Endothelial cell of umbilical vein (primary cell): ENCODE results near the gene SRCIN1. TPM values are rescaled to one million over a fixed set of nuclear protein-coding genes. Genes with fewer than 3 reads are reported as not detected.

Source experiments
- BruUV-seq: library from RNA; stranded (reverse); fragments of 400-500 nt; replicated peaks from 2 replicates; lab custom pipeline; 2021; lab: Mats Ljungman, UMichigan
- CTCF ChIA-PET: fragments of 300-600, 350-600 bp; sonication (Branson Sonifier 250); formaldehyde crosslinking; loops from one replicate; lab custom pipeline; 2021; ENCODE audit warnings: antibody characterized with exemption, inconsistent platforms; lab: Charles Lee
- POLR2A ChIA-PET: fragments of 300-600, 350-600 bp; sonication (Branson Sonifier 250); formaldehyde crosslinking; loops from one replicate; lab custom pipeline; 2021; ENCODE audit warnings: antibody characterized with exemption, inconsistent platforms; lab: Charles Lee
- DNase-seq: peaks from one replicate; pipeline ENCODE4 v3.0.0-alpha.2; 2011; ENCODE audit warnings: low read depth, low spot score
- FAIRE-seq: peaks from 2 replicates; lab custom pipeline; 2011; peaks lifted over from hg19 to GRCh38; lab: Jason Lieb, UNC
- H2AFZ ChIP-seq: 2 replicates; pipeline ENCODE4 v1.6.0; 2012; ENCODE audit warnings: low read depth, low read length, control low read depth, inconsistent platforms
- H3K27ac ChIP-seq: 2 replicates; pipeline ENCODE4 v1.5.1; 2011; ENCODE audit warnings: low read depth, mild to moderate bottlenecking, control low read depth, low read length, moderate library complexity; ENCODE audit not compliant: insufficient read depth
- H3K27me3 ChIP-seq, 2 experiments: 2 replicates each; pipeline versions ENCODE4 v1.6.0 to v1.6.1; 2011; ENCODE audit warnings: low read length in 2 of 2, mixed read lengths in 1 of 2; ENCODE audit not compliant: control insufficient read depth in 2 of 2, insufficient read depth in 2 of 2
- H3K36me3 ChIP-seq, 2 experiments: 2 replicates in 1 of 2; 3 replicates in 1 of 2; pipeline ENCODE4 v1.5.1; 2011; ENCODE audit warnings: low read length in 2 of 2, mild to moderate bottlenecking in 1 of 2, moderate library complexity in 1 of 2; ENCODE audit not compliant: control insufficient read depth in 2 of 2, insufficient read depth in 2 of 2; ENCODE audit errors: extremely low read depth in 1 of 2
- H3K4me1 ChIP-seq: 3 replicates; pipeline ENCODE4 v1.5.1; 2011; ENCODE audit warnings: mild to moderate bottlenecking, low read length; ENCODE audit not compliant: control insufficient read depth, insufficient read depth; ENCODE audit errors: extremely low read depth
- H3K4me2 ChIP-seq: 2 replicates; pipeline ENCODE4 v1.6.1; 2011; ENCODE audit warnings: low read length, control low read depth, mixed read lengths; ENCODE audit not compliant: insufficient read depth
- H3K4me3 ChIP-seq, 3 experiments: fragments of 200-600 bp in 1 of 3; sonication (generic), shearing (Covaris generic) in 1 of 3; replicated peaks in 1 of 3; 2 replicates each; pipeline ENCODE4 v1.5.1; 2011 to 2016; ENCODE audit warnings: control low read depth in 3 of 3, low read length in 3 of 3, mild to moderate bottlenecking in 2 of 3, inconsistent platforms in 1 of 3, low read depth in 1 of 3, moderate library complexity in 1 of 3; ENCODE audit not compliant: insufficient read depth in 1 of 3
- H3K79me2 ChIP-seq: 2 replicates; pipeline ENCODE4 v1.6.0; 2012; ENCODE audit warnings: low read length, inconsistent platforms; ENCODE audit not compliant: control insufficient read depth, insufficient read depth
- H3K9ac ChIP-seq: replicated peaks from 2 replicates; pipeline ENCODE3; 2011; ENCODE audit warnings: low read length, control low read depth; ENCODE audit not compliant: insufficient read depth; ENCODE audit errors: extremely low read depth
- H3K9me1 ChIP-seq: replicated peaks from 3 replicates; pipeline ENCODE4 v1.6.0; 2011; ENCODE audit warnings: mild to moderate bottlenecking, low read length; ENCODE audit not compliant: control insufficient read depth, insufficient read depth; ENCODE audit errors: extremely low read depth
- H3K9me3 ChIP-seq: replicated peaks from 2 replicates; pipeline ENCODE4 v1.5.1; 2012; ENCODE audit warnings: low read length, inconsistent platforms; ENCODE audit not compliant: control insufficient read depth, insufficient read depth
- H4K20me1 ChIP-seq: replicated peaks from 2 replicates; pipeline ENCODE3; 2011; ENCODE audit warnings: mild to moderate bottlenecking, low read length; ENCODE audit not compliant: control insufficient read depth, insufficient read depth; ENCODE audit errors: extremely low read depth
- EZH2 ChIP-seq: IDR thresholded peaks from 2 replicates; pipeline ENCODE4 v1.6.1; 2012; ENCODE audit warnings: borderline replicate concordance, low read depth, mild to moderate bottlenecking, moderate library complexity, low read length, inconsistent platforms; ENCODE audit not compliant: severe bottlenecking
- FOS ChIP-seq: IDR thresholded peaks from 2 replicates; pipeline ENCODE4 v1.6.1; 2011; ENCODE audit warnings: mild to moderate bottlenecking, low read length, moderate library complexity, borderline replicate concordance; ENCODE audit not compliant: insufficient read depth
- GATA2 ChIP-seq: IDR thresholded peaks from 2 replicates; pipeline ENCODE4 v1.7.0; 2011; ENCODE audit warnings: low read depth, mild to moderate bottlenecking, moderate library complexity, mixed read lengths, low read length; ENCODE audit not compliant: insufficient read length, insufficient read depth
- JUN ChIP-seq: IDR thresholded peaks from 2 replicates; pipeline ENCODE4 v1.6.1; 2011; ENCODE audit warnings: borderline replicate concordance, low read depth; ENCODE audit not compliant: insufficient read length, insufficient read depth
- MYC ChIP-seq: IDR thresholded peaks from one replicate; pipeline ENCODE4 v1.6.1; 2011; ENCODE audit warnings: mild to moderate bottlenecking, low read depth, low read length
- POLR2A ChIP-seq: IDR thresholded peaks from 2 replicates; pipeline ENCODE4 v1.6.1; 2012; ENCODE audit warnings: low read depth, mild to moderate bottlenecking, control low read depth, low read length
- POLR2AphosphoS5 ChIP-seq: IDR thresholded peaks from 2 replicates; pipeline ENCODE4 v1.6.1; 2012; ENCODE audit warnings: low read depth, mild to moderate bottlenecking, control low read depth, low read length, moderate library complexity; ENCODE audit not compliant: insufficient read depth
- dilution Hi-C: fragments of 300-500 bp; cut with MboI; formaldehyde crosslinking; loops from one replicate; pipeline ENCODE4 v1.15.0; 2019; ENCODE audit warnings: low sequenced_read_pairs; ENCODE audit not compliant: extremely low pct_ligation_motif_present
- intact Hi-C: fragments of 100-400 bp; cut with micrococcal nuclease; formaldehyde crosslinking; loops from one replicate; pipeline ENCODE4 v1.10.0; 2022
- polyA plus RNA-seq, 4 experiments: library from polyadenylated mRNA; depleted of rRNA in 3 of 4; stranded (reverse) in 3 of 4; unstranded in 1 of 4; fragments of >200 nt; gene quantifications; 2 replicates each; pipeline versions ENCODE4 v1.2.1 to v1.2.3, GENCODE V29; 2011 to 2012; ENCODE audit warnings: missing spikeins in 1 of 4
- total RNA-seq: library from RNA; stranded (reverse); gene quantifications from 2 replicates; pipeline ENCODE4 v1.2.3, GENCODE V29; 2021
- TF ChIP-seq, protein P1 (sequence below): IDR thresholded peaks from 2 replicates; pipeline ENCODE4 v1.6.1; 2011; ENCODE audit not compliant: insufficient read depth, insufficient read length
- TF ChIP-seq, protein P2 (sequence below), 2 donors: IDR thresholded peaks; 1 replicate in 1 of 2; 2 replicates in 1 of 2; pipeline ENCODE4 v1.5.1; 2011; ENCODE audit warnings: low read length in 2 of 2, mild to moderate bottlenecking in 2 of 2, moderate library complexity in 2 of 2, control low read depth in 1 of 2, inconsistent platforms in 1 of 2, low read depth in 1 of 2; ENCODE audit not compliant: insufficient read depth in 1 of 2; ENCODE audit errors: extremely low read depth in 1 of 2

SRCIN1 gene
- total and polyA plus RNA-seq, 2 donors (not counting 3 experiments of a cell fraction or from before 2014, with no cell fraction given) = 0.15 to 0.35 TPM

DNA sequence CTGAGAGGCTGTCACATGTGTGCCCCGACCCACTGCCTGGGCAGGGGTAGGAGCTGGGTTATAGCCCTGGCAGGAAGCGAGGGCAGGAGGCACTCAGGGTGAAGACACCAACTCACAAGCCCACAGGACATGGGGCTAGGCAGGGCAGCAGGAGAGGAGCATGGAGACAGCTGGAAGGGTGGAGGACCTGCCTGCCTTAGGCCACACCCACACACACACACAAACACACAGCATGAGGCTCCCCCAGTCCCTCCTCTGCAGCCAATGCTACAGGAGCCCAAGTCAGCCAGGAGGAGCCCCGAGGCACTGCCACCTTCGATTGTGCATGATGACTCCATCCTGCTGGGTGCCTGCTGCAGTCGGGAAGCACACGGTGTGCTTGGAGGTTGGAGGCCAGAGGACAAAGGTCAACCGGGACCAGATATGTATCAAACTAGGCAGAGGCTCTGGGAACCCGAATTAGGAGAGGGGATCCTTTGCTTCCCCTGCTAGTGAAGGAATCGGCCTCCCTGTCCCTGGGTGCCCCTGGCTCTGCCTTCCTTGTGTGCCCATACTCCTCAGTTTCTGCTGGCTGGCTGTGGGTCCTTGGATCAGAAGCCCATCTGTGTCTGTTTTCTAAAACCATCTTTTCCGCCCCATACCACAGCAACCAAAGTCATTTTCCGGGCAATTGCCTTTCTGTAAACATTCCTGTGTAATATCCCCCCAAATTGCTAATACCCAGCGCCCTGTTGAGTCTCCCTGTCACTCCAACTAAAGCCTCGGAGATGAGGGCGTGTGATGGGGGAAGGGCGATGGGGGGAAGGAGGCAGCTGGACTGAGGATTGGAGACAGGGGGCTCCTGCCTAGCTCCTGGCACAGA lies 20.5 kb downstream of the SRCIN1 start:
- FAIRE-seq (no peak), DNase-seq (no peak)
- Histone ChIP-seq H3K27ac (no peak overlapping the region), H3K4me3 (no peak overlapping the region), H3K27me3 (peaks cover 25% of the 10 kb centered on the region in 2 experiments), H3K36me3 (no peaks in the 10 kb centered on the region), H3K4me2 (no peak overlapping the region), H4K20me1 (no peaks in the 10 kb centered on the region), H3K79me2 (no peaks in the 10 kb centered on the region), H3K9me3 (no peaks in the 10 kb centered on the region), H3K9ac (no peak overlapping the region), H3K9me1 (no peaks in the 10 kb centered on the region), H2AFZ (no peak overlapping the region), H3K4me1 (no peaks in the 10 kb centered on the region)
- CTCF ChIA-PET = interaction anchor here (1.0 to 6.0 kb wide), 9 partner anchors 9 to 236 kb away, joined by 4 to 91 read pairs (median 6); no protein-coding TSS in a partner anchor
- TF ChIP-seq FOS = no peak
- no peak for TF ChIP-seq EZH2
- TF ChIP-seq MYC = no peak
- TF ChIP-seq, protein P1, sequence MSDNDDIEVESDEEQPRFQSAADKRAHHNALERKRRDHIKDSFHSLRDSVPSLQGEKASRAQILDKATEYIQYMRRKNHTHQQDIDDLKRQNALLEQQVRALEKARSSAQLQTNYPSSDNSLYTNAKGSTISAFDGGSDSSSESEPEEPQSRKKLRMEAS = no peak
- TF ChIP-seq POLR2A = no peak
- TF ChIP-seq JUN = no peak
- TF ChIP-seq POLR2AphosphoS5 = no peak
- TF ChIP-seq GATA2 = no peak
- TF ChIP-seq, protein P2, sequence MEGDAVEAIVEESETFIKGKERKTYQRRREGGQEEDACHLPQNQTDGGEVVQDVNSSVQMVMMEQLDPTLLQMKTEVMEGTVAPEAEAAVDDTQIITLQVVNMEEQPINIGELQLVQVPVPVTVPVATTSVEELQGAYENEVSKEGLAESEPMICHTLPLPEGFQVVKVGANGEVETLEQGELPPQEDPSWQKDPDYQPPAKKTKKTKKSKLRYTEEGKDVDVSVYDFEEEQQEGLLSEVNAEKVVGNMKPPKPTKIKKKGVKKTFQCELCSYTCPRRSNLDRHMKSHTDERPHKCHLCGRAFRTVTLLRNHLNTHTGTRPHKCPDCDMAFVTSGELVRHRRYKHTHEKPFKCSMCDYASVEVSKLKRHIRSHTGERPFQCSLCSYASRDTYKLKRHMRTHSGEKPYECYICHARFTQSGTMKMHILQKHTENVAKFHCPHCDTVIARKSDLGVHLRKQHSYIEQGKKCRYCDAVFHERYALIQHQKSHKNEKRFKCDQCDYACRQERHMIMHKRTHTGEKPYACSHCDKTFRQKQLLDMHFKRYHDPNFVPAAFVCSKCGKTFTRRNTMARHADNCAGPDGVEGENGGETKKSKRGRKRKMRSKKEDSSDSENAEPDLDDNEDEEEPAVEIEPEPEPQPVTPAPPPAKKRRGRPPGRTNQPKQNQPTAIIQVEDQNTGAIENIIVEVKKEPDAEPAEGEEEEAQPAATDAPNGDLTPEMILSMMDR (IDR thresholded peaks at IDR 0.05; ENCODE audit: extremely low read depth in 1 of 2, insufficient read depth in 1 of 2, low read depth in 1 of 2, low read length in 2 of 2) = no peak
- BruUV-seq = no TSS peak
- intact Hi-C loops (loop anchor here (5.0 kb wide), 1 partner anchor 73 kb away; no protein-coding TSS in a partner anchor), dilution Hi-C loops (no loop called here)
- POLR2A ChIA-PET = no interaction called here
